ENCODE data around the gene BAHCC1. TPM values are rescaled to one million over a fixed set of nuclear protein-coding genes. Genes with fewer than 3 reads are reported as not detected.
A peak's percentile ranks its signal among the peaks of the same experiment; 100 is the strongest.

The BAHCC1 gene
- total and polyA plus RNA-seq, 2 donors (not counting 1 experiment from before 2014, with no cell fraction given): 1.8 to 7.3 TPM

DNA sequence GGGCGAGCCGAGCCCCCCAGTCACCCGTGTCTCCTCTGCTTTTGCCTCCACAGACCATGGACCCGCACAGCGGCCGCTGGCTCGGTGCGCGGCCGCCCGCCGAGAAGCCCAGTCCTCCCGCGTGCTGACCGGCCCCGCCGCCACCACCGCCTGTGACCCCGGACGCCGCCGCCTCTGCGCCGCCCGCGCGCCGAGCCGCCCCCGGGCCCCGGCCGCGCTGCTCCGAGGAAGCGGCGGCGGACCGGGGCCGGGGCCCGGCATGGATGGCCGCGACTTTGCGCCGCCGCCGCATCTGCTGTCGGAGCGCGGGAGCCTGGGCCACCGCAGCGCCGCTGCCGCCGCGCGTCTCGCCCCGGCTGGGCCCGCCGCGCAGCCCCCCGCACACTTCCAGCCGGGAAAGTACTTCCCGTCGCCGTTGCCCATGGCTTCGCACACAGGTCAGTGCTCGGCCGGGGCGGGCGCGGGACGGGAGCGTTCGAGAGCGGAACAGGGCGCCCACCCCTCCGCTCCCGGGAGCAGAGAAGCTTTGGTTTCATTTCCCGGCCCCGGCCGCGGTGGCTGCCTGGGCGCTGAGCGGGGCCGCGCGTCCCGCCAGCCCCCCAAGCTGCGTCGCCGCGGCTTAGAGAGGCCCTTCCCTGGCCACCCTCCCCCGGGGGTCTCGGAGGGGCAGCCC is 4.4 kb downstream of the BAHCC1 start:
- no peaks in the 10 kb centered on the region for H3K27me3 ChIP-seq (ENCODE audit: control insufficient read depth, insufficient read depth, low read length)
- peak overlapping the region; percentile 78 for H3K9ac ChIP-seq (ENCODE audit: insufficient read depth, low read length)
- peaks cover 36% of the 10 kb centered on the region for H3K4me1 ChIP-seq (ENCODE audit: control insufficient read depth, extremely low read depth, insufficient read depth, low read length)
- DNase-seq (ENCODE audit: low read depth in 2 of 2): no peak
- H3K36me3 ChIP-seq (ENCODE audit: control insufficient read depth, insufficient read depth, low read length): no peaks in the 10 kb centered on the region
- peaks cover 73% of the 10 kb centered on the region for H3K79me2 ChIP-seq (ENCODE audit: control insufficient read depth, insufficient read depth, low read length)
- H3K4me2 ChIP-seq (ENCODE audit: extremely low read depth, insufficient read depth, low read length): peak overlapping the region; percentile 38
- H2AFZ ChIP-seq (ENCODE audit: low read length): no peak overlapping the region
- H3K9me3 ChIP-seq (ENCODE audit: control insufficient read depth, insufficient read depth, low read depth, low read length): no peaks in the 10 kb centered on the region
- TF ChIP-seq, protein P1, sequence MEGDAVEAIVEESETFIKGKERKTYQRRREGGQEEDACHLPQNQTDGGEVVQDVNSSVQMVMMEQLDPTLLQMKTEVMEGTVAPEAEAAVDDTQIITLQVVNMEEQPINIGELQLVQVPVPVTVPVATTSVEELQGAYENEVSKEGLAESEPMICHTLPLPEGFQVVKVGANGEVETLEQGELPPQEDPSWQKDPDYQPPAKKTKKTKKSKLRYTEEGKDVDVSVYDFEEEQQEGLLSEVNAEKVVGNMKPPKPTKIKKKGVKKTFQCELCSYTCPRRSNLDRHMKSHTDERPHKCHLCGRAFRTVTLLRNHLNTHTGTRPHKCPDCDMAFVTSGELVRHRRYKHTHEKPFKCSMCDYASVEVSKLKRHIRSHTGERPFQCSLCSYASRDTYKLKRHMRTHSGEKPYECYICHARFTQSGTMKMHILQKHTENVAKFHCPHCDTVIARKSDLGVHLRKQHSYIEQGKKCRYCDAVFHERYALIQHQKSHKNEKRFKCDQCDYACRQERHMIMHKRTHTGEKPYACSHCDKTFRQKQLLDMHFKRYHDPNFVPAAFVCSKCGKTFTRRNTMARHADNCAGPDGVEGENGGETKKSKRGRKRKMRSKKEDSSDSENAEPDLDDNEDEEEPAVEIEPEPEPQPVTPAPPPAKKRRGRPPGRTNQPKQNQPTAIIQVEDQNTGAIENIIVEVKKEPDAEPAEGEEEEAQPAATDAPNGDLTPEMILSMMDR (conservative IDR thresholded peaks at IDR 0.05 in 1 of 2, IDR thresholded peaks at IDR 0.05 in 1 of 2; ENCODE audit: low read depth in 1 of 2, low read length in 2 of 2): no peak
- no peak for TF ChIP-seq EZH2 (IDR thresholded peaks at IDR 0.05; ENCODE audit: low read length, missing control alignments)
- peak overlapping the region; percentile 27 to 62 (median 60) for H3K4me3 ChIP-seq (replicated peaks in 1 of 4; ENCODE audit: control extremely low read depth in 1 of 4, insufficient read depth in 1 of 4, low read depth in 3 of 4, low read length in 4 of 4)
- peak overlapping the region; percentile 86 for H3K27ac ChIP-seq (ENCODE audit: insufficient read depth, low read length)
- H4K20me1 ChIP-seq (ENCODE audit: control insufficient read depth, extremely low read depth, insufficient read depth, low read length): no peaks in the 10 kb centered on the region

DNA sequence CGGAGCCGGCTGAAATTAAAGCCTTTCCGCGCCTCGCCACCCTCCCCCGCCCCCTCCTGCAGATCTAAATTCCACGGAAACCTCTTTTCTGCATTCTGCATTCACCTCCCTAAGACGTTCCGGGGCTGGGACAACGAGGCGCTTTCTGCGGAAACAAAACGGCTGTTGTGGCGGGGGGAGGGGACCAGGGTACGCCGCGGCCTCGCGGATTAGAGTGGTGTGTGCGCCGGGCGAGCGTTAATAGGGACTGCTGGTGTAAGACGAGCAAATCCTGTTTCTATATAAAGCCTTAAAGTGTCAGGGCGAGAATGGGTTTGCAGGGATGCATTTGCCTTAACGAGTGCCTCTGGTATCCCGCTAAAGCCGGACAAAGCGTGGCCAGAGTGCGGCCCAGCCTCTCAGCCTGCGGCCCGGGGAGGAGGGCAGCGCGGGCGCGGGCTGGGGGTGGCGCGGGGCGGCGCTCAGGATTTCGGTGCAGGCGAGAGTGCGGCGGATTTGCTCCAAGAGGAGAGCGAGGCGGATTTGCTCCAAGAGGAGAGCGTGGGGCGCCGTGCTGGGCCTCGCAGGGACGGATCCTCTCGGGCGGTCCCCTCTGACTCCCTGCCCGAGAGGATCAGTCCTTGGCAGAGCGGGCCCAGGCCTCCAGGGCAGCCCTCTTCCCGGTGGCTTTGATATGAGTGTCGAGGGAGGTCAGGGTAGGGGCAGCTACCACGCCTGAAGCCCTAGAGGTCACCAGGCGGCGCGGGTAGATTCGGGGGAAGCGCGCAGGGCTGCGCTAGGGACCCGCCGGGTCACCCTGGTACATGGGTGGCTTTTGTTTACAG is 5.1 kb downstream of the BAHCC1 start:
- Histone ChIP-seq H2AFZ (ENCODE audit: low read length) (no peak overlapping the region), H3K4me3 (replicated peaks in 1 of 4; ENCODE audit: control extremely low read depth in 1 of 4, insufficient read depth in 1 of 4, low read depth in 3 of 4, low read length in 4 of 4) (peak overlapping the region; percentile 27 to 62 (median 60)), H4K20me1 (ENCODE audit: control insufficient read depth, extremely low read depth, insufficient read depth, low read length) (no peaks in the 10 kb centered on the region), H3K4me2 (ENCODE audit: extremely low read depth, insufficient read depth, low read length) (peak overlapping the region; percentile 38), H3K27me3 (ENCODE audit: control insufficient read depth, insufficient read depth, low read length) (no peaks in the 10 kb centered on the region), H3K79me2 (ENCODE audit: control insufficient read depth, insufficient read depth, low read length) (peaks cover 72% of the 10 kb centered on the region), H3K9ac (ENCODE audit: insufficient read depth, low read length) (peak overlapping the region; percentile 78), H3K9me3 (ENCODE audit: control insufficient read depth, insufficient read depth, low read depth, low read length) (no peaks in the 10 kb centered on the region), H3K27ac (ENCODE audit: insufficient read depth, low read length) (peak overlapping the region; percentile 86), H3K4me1 (ENCODE audit: control insufficient read depth, extremely low read depth, insufficient read depth, low read length) (peaks cover 35% of the 10 kb centered on the region), H3K36me3 (ENCODE audit: control insufficient read depth, insufficient read depth, low read length) (no peaks in the 10 kb centered on the region)
- DNase-seq (ENCODE audit: low read depth in 2 of 2): peak; percentile 69 to 72
- TF ChIP-seq EZH2 (IDR thresholded peaks at IDR 0.05; ENCODE audit: low read length, missing control alignments): no peak
- TF ChIP-seq, protein P1 (conservative IDR thresholded peaks at IDR 0.05 in 1 of 2, IDR thresholded peaks at IDR 0.05 in 1 of 2; ENCODE audit: low read depth in 1 of 2, low read length in 2 of 2): no peak

DNA sequence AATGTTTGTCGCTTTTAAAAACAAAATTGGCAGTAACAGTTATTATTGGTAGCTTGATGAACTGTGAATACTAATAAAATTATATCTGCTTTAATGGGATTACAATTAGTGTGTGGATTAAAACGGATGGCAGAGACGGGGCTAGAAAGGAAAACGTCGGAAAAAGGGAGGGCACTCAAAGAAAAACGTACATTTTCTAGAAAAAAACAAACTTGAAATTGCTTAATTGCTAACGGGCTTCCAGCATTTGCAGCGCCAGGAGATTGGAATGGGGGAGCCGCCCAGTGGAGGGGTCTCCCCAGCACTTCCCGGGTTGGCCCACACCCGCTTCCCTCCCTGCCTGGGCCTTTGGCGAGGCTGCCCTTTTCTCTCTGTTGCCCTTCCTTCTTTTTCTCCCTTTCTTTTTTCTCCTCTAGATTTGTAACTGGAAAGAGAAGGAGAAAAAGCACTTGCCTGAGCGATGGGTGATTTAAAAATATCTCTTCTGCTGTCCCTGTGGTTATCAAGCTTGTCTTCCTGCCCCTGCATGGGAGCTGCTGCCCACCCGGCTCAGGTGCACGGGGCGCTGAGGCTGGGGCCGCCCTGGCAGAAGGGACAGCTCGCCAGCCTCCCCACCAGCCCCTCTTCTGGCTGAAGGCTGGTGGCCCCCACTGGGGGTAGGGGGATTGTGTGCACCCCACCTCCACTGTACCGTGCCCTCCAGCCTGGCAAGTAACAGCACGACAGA is 5.9 kb downstream of the BAHCC1 start:
- H3K27ac ChIP-seq (ENCODE audit: insufficient read depth, low read length): peak overlapping the region; percentile 86
- peak overlapping the region; percentile 78 for H3K9ac ChIP-seq (ENCODE audit: insufficient read depth, low read length)
- H2AFZ ChIP-seq (ENCODE audit: low read length): no peak overlapping the region
- peaks cover 39% of the 10 kb centered on the region for H3K4me1 ChIP-seq (ENCODE audit: control insufficient read depth, extremely low read depth, insufficient read depth, low read length)
- H3K79me2 ChIP-seq (ENCODE audit: control insufficient read depth, insufficient read depth, low read length): peaks cover 70% of the 10 kb centered on the region
- no peaks in the 10 kb centered on the region for H3K9me3 ChIP-seq (ENCODE audit: control insufficient read depth, insufficient read depth, low read depth, low read length)
- TF ChIP-seq, protein P1 (conservative IDR thresholded peaks at IDR 0.05 in 1 of 2, IDR thresholded peaks at IDR 0.05 in 1 of 2; ENCODE audit: low read depth in 1 of 2, low read length in 2 of 2): no peak
- no peak for TF ChIP-seq EZH2 (IDR thresholded peaks at IDR 0.05; ENCODE audit: low read length, missing control alignments)
- H3K27me3 ChIP-seq (ENCODE audit: control insufficient read depth, insufficient read depth, low read length): no peaks in the 10 kb centered on the region
- DNase-seq (ENCODE audit: low read depth in 2 of 2): peak in 1 of 2 donors; percentile 71
- H3K36me3 ChIP-seq (ENCODE audit: control insufficient read depth, insufficient read depth, low read length): no peaks in the 10 kb centered on the region
- no peaks in the 10 kb centered on the region for H4K20me1 ChIP-seq (ENCODE audit: control insufficient read depth, extremely low read depth, insufficient read depth, low read length)
- peak overlapping the region; percentile 27 to 62 (median 60) for H3K4me3 ChIP-seq (replicated peaks in 1 of 4; ENCODE audit: control extremely low read depth in 1 of 4, insufficient read depth in 1 of 4, low read depth in 3 of 4, low read length in 4 of 4)
- H3K4me2 ChIP-seq (ENCODE audit: extremely low read depth, insufficient read depth, low read length): peak overlapping the region; percentile 84
